IPS-15b (cell line): ENCODE data around the gene EIPR1.

Experiments
- H3K27me3 ChIP-seq: one replicate; pipeline ENCODE4 v1.6.1; 2013; ENCODE audit warnings: low read length; ENCODE audit not compliant: control insufficient read depth, insufficient read depth
- H3K36me3 ChIP-seq: one replicate; pipeline ENCODE4 v1.6.1; 2013; ENCODE audit warnings: low read length; ENCODE audit not compliant: control insufficient read depth, insufficient read depth
- H3K4me1 ChIP-seq: one replicate; pipeline ENCODE4 v1.6.1; 2013; ENCODE audit warnings: mild to moderate bottlenecking, low read length; ENCODE audit not compliant: control insufficient read depth, insufficient read depth
- H3K4me3 ChIP-seq: one replicate; pipeline ENCODE4 v1.5.1; 2013; ENCODE audit warnings: low read depth, low read length
- H3K9ac ChIP-seq: one replicate; pipeline ENCODE4 v1.6.1; 2013; ENCODE audit warnings: low read depth, mild to moderate bottlenecking, low read length
- H3K9me3 ChIP-seq: one replicate; pipeline ENCODE4 v1.6.1; 2013; ENCODE audit warnings: mild to moderate bottlenecking, low read length; ENCODE audit not compliant: control insufficient read depth, insufficient read depth

The EIPR1 gene

DNA sequence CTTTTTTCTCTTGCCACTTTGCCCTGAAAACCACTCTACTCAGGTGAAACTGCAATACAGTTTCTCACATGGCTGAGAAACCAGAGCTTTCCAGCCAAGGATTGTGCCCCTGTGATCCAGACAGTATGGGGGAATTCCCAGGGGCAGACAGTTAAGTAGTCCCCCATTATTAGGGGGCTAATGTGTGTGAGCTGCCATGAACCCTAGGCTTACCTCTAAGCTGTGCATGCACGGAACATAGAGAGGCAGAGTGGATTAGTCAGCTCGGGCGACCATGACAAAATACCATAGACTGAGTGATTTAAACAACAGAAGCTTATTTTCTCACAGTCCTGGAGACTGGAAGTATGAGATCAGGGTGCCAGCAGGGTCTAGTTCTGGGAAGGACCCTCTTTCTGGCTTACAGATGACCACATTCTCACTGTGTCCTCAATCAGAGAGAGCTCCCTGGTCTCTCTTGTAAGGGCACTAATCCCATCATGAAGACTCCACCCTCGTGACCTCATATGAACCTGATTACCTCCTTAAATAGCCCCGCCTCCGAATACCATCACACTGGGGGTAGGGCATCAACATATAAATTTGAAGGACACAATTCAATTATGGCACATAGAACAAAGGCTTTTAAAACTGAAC lies 215.1 kb downstream of the EIPR1 start:
- H3K27me3 ChIP-seq: no peaks in the 10 kb centered on the region
- no peaks in the 10 kb centered on the region for H3K4me1 ChIP-seq
- no peak overlapping the region for H3K4me3 ChIP-seq
- no peaks in the 10 kb centered on the region for H3K9me3 ChIP-seq
- H3K9ac ChIP-seq: no peak overlapping the region
- H3K36me3 ChIP-seq: no peaks in the 10 kb centered on the region

- no peaks in the 10 kb centered on the region for H3K27me3 ChIP-seq
- no peaks in the 10 kb centered on the region for H3K9me3 ChIP-seq
- H3K4me1 ChIP-seq: no peaks in the 10 kb centered on the region
- no peak overlapping the region for H3K4me3 ChIP-seq
- no peak overlapping the region for H3K9ac ChIP-seq
- H3K36me3 ChIP-seq: no peaks in the 10 kb centered on the region
Measured at GRCh38 chr2:3160751-3161330, 216.8 kb downstream of the EIPR1 start.

- no peaks in the 10 kb centered on the region for H3K27me3 ChIP-seq
- H3K9ac ChIP-seq: no peak overlapping the region
- no peak overlapping the region for H3K4me3 ChIP-seq
- H3K9me3 ChIP-seq: no peaks in the 10 kb centered on the region
- H3K36me3 ChIP-seq: no peaks in the 10 kb centered on the region
- no peaks in the 10 kb centered on the region for H3K4me1 ChIP-seq
Measured at GRCh38 chr2:3159782-3160545, 217.7 kb downstream of the EIPR1 start.

DNA sequence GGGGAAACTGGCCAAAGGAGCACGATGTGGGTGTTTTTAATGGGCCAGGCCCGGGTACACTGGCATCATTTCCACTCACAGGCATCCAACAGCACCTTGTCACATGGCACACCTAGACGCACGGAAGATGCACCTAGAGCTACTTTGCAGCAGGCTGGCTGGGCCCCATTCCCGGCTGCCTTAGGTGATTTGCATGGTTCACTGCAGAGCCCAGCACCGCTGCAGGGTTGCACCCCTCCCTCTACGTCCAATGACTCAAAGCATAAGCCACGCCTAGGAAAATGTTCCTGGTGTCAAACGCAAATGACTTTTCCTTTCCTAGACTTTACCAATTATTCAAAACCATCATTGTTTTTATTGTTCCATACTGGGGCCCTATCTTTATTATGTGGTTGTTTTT lies 222.9 kb downstream of the EIPR1 start:
- no peaks in the 10 kb centered on the region for H3K27me3 ChIP-seq
- no peaks in the 10 kb centered on the region for H3K9me3 ChIP-seq
- no peak overlapping the region for H3K9ac ChIP-seq
- no peaks in the 10 kb centered on the region for H3K36me3 ChIP-seq
- no peaks in the 10 kb centered on the region for H3K4me1 ChIP-seq
- no peak overlapping the region for H3K4me3 ChIP-seq

GRCh38 chr2:3154146-3154545 lies 223.5 kb downstream of the EIPR1 start:
- no peaks in the 10 kb centered on the region for H3K36me3 ChIP-seq
- H3K4me3 ChIP-seq: no peak overlapping the region
- H3K27me3 ChIP-seq: no peaks in the 10 kb centered on the region
- H3K9me3 ChIP-seq: no peaks in the 10 kb centered on the region
- no peak overlapping the region for H3K9ac ChIP-seq
- no peaks in the 10 kb centered on the region for H3K4me1 ChIP-seq

GRCh38 chr2:3151153-3151918 lies 226.3 kb downstream of the EIPR1 start:
- Histone ChIP-seq H3K27me3 (no peaks in the 10 kb centered on the region), H3K9me3 (no peaks in the 10 kb centered on the region), H3K36me3 (no peaks in the 10 kb centered on the region), H3K9ac (no peak overlapping the region), H3K4me1 (no peaks in the 10 kb centered on the region), H3K4me3 (no peak overlapping the region)

DNA sequence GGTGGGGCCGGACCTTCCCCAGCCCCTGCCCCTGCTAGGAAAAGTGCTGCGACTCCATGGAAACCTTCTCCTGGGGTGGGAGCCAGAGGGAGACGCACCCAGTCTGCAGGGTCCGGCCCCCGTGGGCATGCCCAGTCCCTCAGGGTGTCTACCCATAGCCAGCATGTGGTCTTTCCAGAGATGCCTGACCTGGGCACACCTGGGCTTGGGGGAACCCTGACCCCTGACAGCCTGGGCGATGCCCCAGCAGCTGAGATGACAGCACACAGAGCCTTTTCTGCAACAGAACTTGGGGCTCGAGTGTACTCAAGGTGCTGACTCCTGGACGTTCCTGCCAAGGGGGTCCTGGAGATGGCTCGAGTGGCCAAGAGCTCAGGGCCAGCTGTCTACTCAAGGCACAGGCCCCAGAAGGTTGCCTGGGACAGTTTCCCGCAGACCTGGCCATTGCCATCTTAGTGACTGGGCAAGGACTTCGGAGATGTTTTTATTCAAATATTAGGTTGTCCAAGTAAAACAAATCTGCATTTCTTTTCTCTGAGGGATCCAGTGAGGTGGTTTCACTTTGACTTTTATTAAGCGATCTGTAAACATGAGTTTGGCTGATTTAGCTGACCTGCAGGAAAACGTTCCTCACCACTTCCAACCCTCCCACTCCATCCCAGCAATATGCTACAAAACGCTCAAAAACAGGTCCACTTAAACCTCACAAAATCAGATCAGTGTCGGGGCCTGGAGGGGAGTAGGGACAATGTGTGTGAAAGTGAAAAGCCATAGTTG lies 228.0 kb downstream of the EIPR1 start:
- Histone ChIP-seq H3K27me3 (no peaks in the 10 kb centered on the region), H3K9ac (no peak overlapping the region), H3K9me3 (no peaks in the 10 kb centered on the region), H3K4me3 (no peak overlapping the region), H3K36me3 (no peaks in the 10 kb centered on the region), H3K4me1 (no peaks in the 10 kb centered on the region)

- Histone ChIP-seq H3K36me3 (no peaks in the 10 kb centered on the region), H3K9me3 (no peaks in the 10 kb centered on the region), H3K4me3 (no peak overlapping the region), H3K27me3 (no peaks in the 10 kb centered on the region), H3K9ac (no peak overlapping the region), H3K4me1 (no peaks in the 10 kb centered on the region)
Measured at GRCh38 chr2:3148716-3149115, 228.9 kb downstream of the EIPR1 start.

GRCh38 chr2:3147651-3148530 lies 229.7 kb downstream of the EIPR1 start:
- no peak overlapping the region for H3K9ac ChIP-seq
- no peak overlapping the region for H3K4me3 ChIP-seq

GRCh38 chr2:3146772-3147650 lies 230.6 kb downstream of the EIPR1 start:
- Histone ChIP-seq H3K9me3 (no peaks in the 10 kb centered on the region), H3K4me3 (no peak overlapping the region), H3K4me1 (no peaks in the 10 kb centered on the region), H3K36me3 (no peaks in the 10 kb centered on the region), H3K27me3 (no peaks in the 10 kb centered on the region), H3K9ac (no peak overlapping the region)

More at GRCh38 chr2:3147651-3148530, 229.7 kb downstream of the EIPR1 start:
- Histone ChIP-seq H3K27me3 (no peaks in the 10 kb centered on the region), H3K36me3 (no peaks in the 10 kb centered on the region), H3K9me3 (no peaks in the 10 kb centered on the region), H3K4me1 (no peaks in the 10 kb centered on the region)
